ENCODE measurements around the gene ATXN7. TPM values are rescaled to one million over a fixed set of nuclear protein-coding genes. Genes with fewer than 3 reads are reported as not detected.

Gene ATXN7
- polyA plus RNA-seq, 1 donor from 2014 or later, result 6.7 TPM

GRCh38 chr3:63972196-63972595 lies 108.5 kb downstream of the ATXN7 start:
- Histone ChIP-seq H3K27me3 (ENCODE audit: insufficient read depth, low read depth, low read length) (no peaks in the 10 kb centered on the region), H4K20me1 (ENCODE audit: insufficient read depth) (no peaks in the 10 kb centered on the region), H3K9me3 (ENCODE audit: low read length) (no peaks in the 10 kb centered on the region), H3K79me2 (replicated peaks; ENCODE audit: insufficient read depth, low read length) (no peaks in the 10 kb centered on the region), H3K36me3 (ENCODE audit: insufficient read depth, low read length) (no peaks in the 10 kb centered on the region), H3K27ac (ENCODE audit: low read length) (no peak overlapping the region), H3K9me2 (ENCODE audit: insufficient read depth, low read length) (no peaks in the 10 kb centered on the region), H3K4me2 (ENCODE audit: low read length) (no peak overlapping the region), H3K9ac (ENCODE audit: low read length) (no peak overlapping the region), H3F3A (ENCODE audit: insufficient read depth, low read length, poor library complexity, severe bottlenecking) (no peaks in the 10 kb centered on the region), H2AFZ (ENCODE audit: low read depth, low read length) (no peak overlapping the region), H3K4me3 (ENCODE audit: low read length) (no peak overlapping the region)
- TF ChIP-seq TAF1 (IDR thresholded peaks at IDR 0.05; ENCODE audit: low read depth) (no peak), EZH2 (IDR thresholded peaks at IDR 0.05; ENCODE audit: borderline replicate concordance, insufficient read depth, low read length, poor library complexity, severe bottlenecking) (no peak), SMC3 (conservative IDR thresholded peaks at IDR 0.05; ENCODE audit: poor library complexity) (no peak), MXI1 (conservative IDR thresholded peaks at IDR 0.05; ENCODE audit: poor library complexity, severe bottlenecking) (no peak), RAD21 (conservative IDR thresholded peaks at IDR 0.05) (no peak), POLR2AphosphoS5 (IDR thresholded peaks at IDR 0.05) (no peak), EP300 (conservative IDR thresholded peaks at IDR 0.05; ENCODE audit: poor library complexity, severe bottlenecking) (no peak)
- TF ChIP-seq, protein P1, sequence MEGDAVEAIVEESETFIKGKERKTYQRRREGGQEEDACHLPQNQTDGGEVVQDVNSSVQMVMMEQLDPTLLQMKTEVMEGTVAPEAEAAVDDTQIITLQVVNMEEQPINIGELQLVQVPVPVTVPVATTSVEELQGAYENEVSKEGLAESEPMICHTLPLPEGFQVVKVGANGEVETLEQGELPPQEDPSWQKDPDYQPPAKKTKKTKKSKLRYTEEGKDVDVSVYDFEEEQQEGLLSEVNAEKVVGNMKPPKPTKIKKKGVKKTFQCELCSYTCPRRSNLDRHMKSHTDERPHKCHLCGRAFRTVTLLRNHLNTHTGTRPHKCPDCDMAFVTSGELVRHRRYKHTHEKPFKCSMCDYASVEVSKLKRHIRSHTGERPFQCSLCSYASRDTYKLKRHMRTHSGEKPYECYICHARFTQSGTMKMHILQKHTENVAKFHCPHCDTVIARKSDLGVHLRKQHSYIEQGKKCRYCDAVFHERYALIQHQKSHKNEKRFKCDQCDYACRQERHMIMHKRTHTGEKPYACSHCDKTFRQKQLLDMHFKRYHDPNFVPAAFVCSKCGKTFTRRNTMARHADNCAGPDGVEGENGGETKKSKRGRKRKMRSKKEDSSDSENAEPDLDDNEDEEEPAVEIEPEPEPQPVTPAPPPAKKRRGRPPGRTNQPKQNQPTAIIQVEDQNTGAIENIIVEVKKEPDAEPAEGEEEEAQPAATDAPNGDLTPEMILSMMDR (IDR thresholded peaks at IDR 0.05; ENCODE audit: poor library complexity, severe bottlenecking), result no peak
- TF ChIP-seq, protein P2, sequence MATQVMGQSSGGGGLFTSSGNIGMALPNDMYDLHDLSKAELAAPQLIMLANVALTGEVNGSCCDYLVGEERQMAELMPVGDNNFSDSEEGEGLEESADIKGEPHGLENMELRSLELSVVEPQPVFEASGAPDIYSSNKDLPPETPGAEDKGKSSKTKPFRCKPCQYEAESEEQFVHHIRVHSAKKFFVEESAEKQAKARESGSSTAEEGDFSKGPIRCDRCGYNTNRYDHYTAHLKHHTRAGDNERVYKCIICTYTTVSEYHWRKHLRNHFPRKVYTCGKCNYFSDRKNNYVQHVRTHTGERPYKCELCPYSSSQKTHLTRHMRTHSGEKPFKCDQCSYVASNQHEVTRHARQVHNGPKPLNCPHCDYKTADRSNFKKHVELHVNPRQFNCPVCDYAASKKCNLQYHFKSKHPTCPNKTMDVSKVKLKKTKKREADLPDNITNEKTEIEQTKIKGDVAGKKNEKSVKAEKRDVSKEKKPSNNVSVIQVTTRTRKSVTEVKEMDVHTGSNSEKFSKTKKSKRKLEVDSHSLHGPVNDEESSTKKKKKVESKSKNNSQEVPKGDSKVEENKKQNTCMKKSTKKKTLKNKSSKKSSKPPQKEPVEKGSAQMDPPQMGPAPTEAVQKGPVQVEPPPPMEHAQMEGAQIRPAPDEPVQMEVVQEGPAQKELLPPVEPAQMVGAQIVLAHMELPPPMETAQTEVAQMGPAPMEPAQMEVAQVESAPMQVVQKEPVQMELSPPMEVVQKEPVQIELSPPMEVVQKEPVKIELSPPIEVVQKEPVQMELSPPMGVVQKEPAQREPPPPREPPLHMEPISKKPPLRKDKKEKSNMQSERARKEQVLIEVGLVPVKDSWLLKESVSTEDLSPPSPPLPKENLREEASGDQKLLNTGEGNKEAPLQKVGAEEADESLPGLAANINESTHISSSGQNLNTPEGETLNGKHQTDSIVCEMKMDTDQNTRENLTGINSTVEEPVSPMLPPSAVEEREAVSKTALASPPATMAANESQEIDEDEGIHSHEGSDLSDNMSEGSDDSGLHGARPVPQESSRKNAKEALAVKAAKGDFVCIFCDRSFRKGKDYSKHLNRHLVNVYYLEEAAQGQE (IDR thresholded peaks at IDR 0.05; ENCODE audit: borderline replicate concordance), result no peak

DNA sequence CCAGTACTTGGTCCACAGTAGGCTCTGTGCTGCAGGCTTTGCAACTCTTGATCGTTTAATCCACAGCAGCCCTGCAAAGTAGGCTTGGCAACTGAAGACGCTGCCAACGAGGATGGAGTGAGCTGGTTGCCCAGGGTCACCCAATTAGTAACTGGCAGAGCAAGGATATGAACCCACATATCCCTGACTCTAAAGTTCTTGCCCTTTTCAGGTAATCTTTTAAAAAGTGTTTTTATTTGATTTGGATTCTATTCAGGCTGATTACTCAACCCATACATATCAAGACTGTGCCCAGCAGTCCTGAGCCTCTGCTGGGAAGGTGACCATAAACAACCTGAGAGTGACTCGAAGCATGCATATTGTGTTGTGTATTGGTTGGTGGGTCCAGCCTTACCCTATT lies 109.3 kb downstream of the ATXN7 start:
- Histone ChIP-seq H4K20me1 (ENCODE audit: insufficient read depth) (no peaks in the 10 kb centered on the region), H3K4me2 (ENCODE audit: low read length) (no peak overlapping the region), H3K4me3 (ENCODE audit: low read length) (no peak overlapping the region), H2AFZ (ENCODE audit: low read depth, low read length) (no peak overlapping the region), H3K79me2 (replicated peaks; ENCODE audit: insufficient read depth, low read length) (no peaks in the 10 kb centered on the region), H3K27me3 (ENCODE audit: insufficient read depth, low read depth, low read length) (no peaks in the 10 kb centered on the region), H3K9me2 (ENCODE audit: insufficient read depth, low read length) (no peaks in the 10 kb centered on the region), H3K27ac (ENCODE audit: low read length) (no peak overlapping the region), H3K36me3 (ENCODE audit: insufficient read depth, low read length) (no peaks in the 10 kb centered on the region), H3F3A (ENCODE audit: insufficient read depth, low read length, poor library complexity, severe bottlenecking) (no peaks in the 10 kb centered on the region), H3K9ac (ENCODE audit: low read length) (no peak overlapping the region), H3K9me3 (ENCODE audit: low read length) (no peaks in the 10 kb centered on the region)
- TF ChIP-seq, protein P1 (IDR thresholded peaks at IDR 0.05; ENCODE audit: poor library complexity, severe bottlenecking), result no peak
- TF ChIP-seq TAF1 (IDR thresholded peaks at IDR 0.05; ENCODE audit: low read depth) (no peak), POLR2AphosphoS5 (IDR thresholded peaks at IDR 0.05) (no peak), MXI1 (conservative IDR thresholded peaks at IDR 0.05; ENCODE audit: poor library complexity, severe bottlenecking) (no peak), EP300 (conservative IDR thresholded peaks at IDR 0.05; ENCODE audit: poor library complexity, severe bottlenecking) (no peak), RAD21 (conservative IDR thresholded peaks at IDR 0.05) (no peak), EZH2 (IDR thresholded peaks at IDR 0.05; ENCODE audit: borderline replicate concordance, insufficient read depth, low read length, poor library complexity, severe bottlenecking) (no peak), SMC3 (conservative IDR thresholded peaks at IDR 0.05; ENCODE audit: poor library complexity) (no peak)
- TF ChIP-seq, protein P2 (IDR thresholded peaks at IDR 0.05; ENCODE audit: borderline replicate concordance), result no peak
